ENCODE data around the gene ARMS2. TPM values are rescaled to one million over a fixed set of nuclear protein-coding genes. Genes with fewer than 3 reads are reported as not detected.

Gene ARMS2
- not detected in 2 replicates for total RNA-seq (2014; rRNA removed; shearing (Covaris generic); ENCODE audit: low replicate concordance)

GRCh38 chr10:122454603-122455080, at the start of gene ARMS2:
ARMS2 (plus strand) TSS chr10:122454653; CDS start chr10:122454728, 75 bp downstream.
- DNase-seq (ENCODE audit: low read depth) = no peak
- in situ Hi-C loops (cut with HindIII; ENCODE audit: low pct_unique_long_range_greater_than_20kb, low sequenced_read_pairs) = no loop called here

GRCh38 chr10:122407375-122408125, 46.9 kb upstream of the ARMS2 start:
- in situ Hi-C loops (cut with HindIII; ENCODE audit: low pct_unique_long_range_greater_than_20kb, low sequenced_read_pairs) = no loop called here
- no peak for DNase-seq (ENCODE audit: low read depth)

GRCh38 chr10:122413327-122413726, 41.1 kb upstream of the ARMS2 start:
- no peak for DNase-seq (ENCODE audit: low read depth)
- in situ Hi-C loops (cut with HindIII; ENCODE audit: low pct_unique_long_range_greater_than_20kb, low sequenced_read_pairs) = no loop called here

- DNase-seq (ENCODE audit: low read depth) = no peak
- in situ Hi-C loops (cut with HindIII; ENCODE audit: low pct_unique_long_range_greater_than_20kb, low sequenced_read_pairs) = no loop called here
These were observed 36.8 kb upstream of the ARMS2 start for GRCh38 chr10:122417667-122418066.

- no peak for DNase-seq (ENCODE audit: low read depth)
- in situ Hi-C loops (cut with HindIII; ENCODE audit: low pct_unique_long_range_greater_than_20kb, low sequenced_read_pairs) = no loop called here
These were observed 35.4 kb upstream of the ARMS2 start for GRCh38 chr10:122419016-122419415.

- DNase-seq (ENCODE audit: low read depth) = no peak
- in situ Hi-C loops (cut with HindIII; ENCODE audit: low pct_unique_long_range_greater_than_20kb, low sequenced_read_pairs) = no loop called here
These were observed 34.4 kb upstream of the ARMS2 start for GRCh38 chr10:122419876-122420623.

- DNase-seq (ENCODE audit: low read depth) = no peak
- in situ Hi-C loops (cut with HindIII; ENCODE audit: low pct_unique_long_range_greater_than_20kb, low sequenced_read_pairs) = no loop called here
These were observed 33.8 kb upstream of the ARMS2 start for GRCh38 chr10:122420624-122421007.

GRCh38 chr10:122421054-122421625, 33.3 kb upstream of the ARMS2 start:
- in situ Hi-C loops (cut with HindIII; ENCODE audit: low pct_unique_long_range_greater_than_20kb, low sequenced_read_pairs) = no loop called here
- no peak for DNase-seq (ENCODE audit: low read depth)

- no peak for DNase-seq (ENCODE audit: low read depth)
- in situ Hi-C loops (cut with HindIII; ENCODE audit: low pct_unique_long_range_greater_than_20kb, low sequenced_read_pairs) = no loop called here
These were observed 32.7 kb upstream of the ARMS2 start for GRCh38 chr10:122421742-122422141.

- in situ Hi-C loops (cut with HindIII; ENCODE audit: low pct_unique_long_range_greater_than_20kb, low sequenced_read_pairs) = no loop called here
- DNase-seq (ENCODE audit: low read depth) = no peak
These were observed 32.0 kb upstream of the ARMS2 start for GRCh38 chr10:122422266-122422989.

GRCh38 chr10:122424059-122424458, 30.4 kb upstream of the ARMS2 start:
- DNase-seq (ENCODE audit: low read depth) = no peak
- in situ Hi-C loops (cut with HindIII; ENCODE audit: low pct_unique_long_range_greater_than_20kb, low sequenced_read_pairs) = no loop called here

GRCh38 chr10:122426829-122427228, 27.6 kb upstream of the ARMS2 start:
- in situ Hi-C loops (cut with HindIII; ENCODE audit: low pct_unique_long_range_greater_than_20kb, low sequenced_read_pairs) = no loop called here
- no peak for DNase-seq (ENCODE audit: low read depth)

- DNase-seq (ENCODE audit: low read depth) = no peak
- in situ Hi-C loops (cut with HindIII; ENCODE audit: low pct_unique_long_range_greater_than_20kb, low sequenced_read_pairs) = no loop called here
These were observed 27.2 kb upstream of the ARMS2 start for GRCh38 chr10:122427280-122427679.

GRCh38 chr10:122435212-122435827, 19.1 kb upstream of the ARMS2 start:
- no peak for DNase-seq (ENCODE audit: low read depth)

GRCh38 chr10:122441961-122442360, 12.5 kb upstream of the ARMS2 start:
- in situ Hi-C loops (cut with HindIII; ENCODE audit: low pct_unique_long_range_greater_than_20kb, low sequenced_read_pairs) = no loop called here
- peak; percentile 70 for DNase-seq (ENCODE audit: low read depth)

More at GRCh38 chr10:122435212-122435827, 19.1 kb upstream of the ARMS2 start:
- in situ Hi-C loops (cut with HindIII; ENCODE audit: low pct_unique_long_range_greater_than_20kb, low sequenced_read_pairs) = no loop called here

- no peak for DNase-seq (ENCODE audit: low read depth)
- in situ Hi-C loops (cut with HindIII; ENCODE audit: low pct_unique_long_range_greater_than_20kb, low sequenced_read_pairs) = no loop called here
These were observed 9.0 kb upstream of the ARMS2 start for GRCh38 chr10:122445469-122445868.

- DNase-seq (ENCODE audit: low read depth) = no peak
- in situ Hi-C loops (cut with HindIII; ENCODE audit: low pct_unique_long_range_greater_than_20kb, low sequenced_read_pairs) = no loop called here
These were observed 8.5 kb upstream of the ARMS2 start for GRCh38 chr10:122445904-122446303.

Data from Caki2 (cell line).